SK-N-DZ (cell line): Measurements from ENCODE around the gene ACSL1. TPM values are rescaled to one million over a fixed set of nuclear protein-coding genes. Genes with fewer than 3 reads are reported as not detected.

Source experiments
- DNase-seq: peaks from one replicate; pipeline ENCODE4 v3.0.0-alpha.2; 2015; ENCODE audit warnings: low spot score
- polyA plus RNA-seq, 2 experiments: library from polyadenylated mRNA; depleted of rRNA; stranded (reverse); fragments of >200 nt; gene quantifications; 2 replicates each; pipeline ENCODE4 v1.2.3, GENCODE V29; 2014

ACSL1 gene
- 20.3 and 47.6 TPM in 2 replicates for polyA plus RNA-seq (2014; cell fraction: cytosol; rRNA removed)
- 14.4 and 17.7 TPM in 2 replicates for polyA plus RNA-seq (2014; cell fraction: nucleus; rRNA removed)

GRCh38 chr4:184825896-184826690, at the start of gene ACSL1:
TSS of gene ACSL1 (minus strand) at chr4:184825968. CDS start at chr4:184803514, 22,454 bp downstream.
- DNase-seq, result peak; percentile 64

DNA sequence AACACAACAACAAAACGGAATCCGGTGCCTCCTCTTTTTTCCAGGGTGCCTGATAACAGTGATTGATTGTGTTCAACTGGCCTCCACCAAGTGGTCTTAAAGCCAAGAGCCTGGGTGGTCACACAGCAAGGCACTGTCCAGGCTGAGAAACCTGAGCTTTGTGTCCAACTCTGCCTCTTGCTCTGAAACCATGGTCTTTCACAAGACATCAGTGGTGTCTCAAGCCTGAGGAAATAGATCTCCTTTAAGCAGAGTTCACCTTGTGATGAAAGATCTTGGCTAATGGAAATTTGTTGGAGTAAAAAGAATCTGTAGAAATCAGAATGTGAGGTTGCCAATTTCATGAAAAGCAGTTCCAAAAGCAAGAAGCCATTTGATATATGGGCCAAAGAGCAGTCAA, 47.3 kb upstream of the ACSL1 start:
- DNase-seq, result no peak

- DNase-seq, result no peak
Measured at GRCh38 chr4:184870718-184871117, 45.0 kb upstream of the ACSL1 start.

GRCh38 chr4:184868623-184869022, 42.9 kb upstream of the ACSL1 start:
- no peak for DNase-seq

GRCh38 chr4:184863916-184864315, 38.1 kb upstream of the ACSL1 start:
- no peak for DNase-seq

GRCh38 chr4:184861047-184861446, 35.3 kb upstream of the ACSL1 start:
- no peak for DNase-seq

DNA sequence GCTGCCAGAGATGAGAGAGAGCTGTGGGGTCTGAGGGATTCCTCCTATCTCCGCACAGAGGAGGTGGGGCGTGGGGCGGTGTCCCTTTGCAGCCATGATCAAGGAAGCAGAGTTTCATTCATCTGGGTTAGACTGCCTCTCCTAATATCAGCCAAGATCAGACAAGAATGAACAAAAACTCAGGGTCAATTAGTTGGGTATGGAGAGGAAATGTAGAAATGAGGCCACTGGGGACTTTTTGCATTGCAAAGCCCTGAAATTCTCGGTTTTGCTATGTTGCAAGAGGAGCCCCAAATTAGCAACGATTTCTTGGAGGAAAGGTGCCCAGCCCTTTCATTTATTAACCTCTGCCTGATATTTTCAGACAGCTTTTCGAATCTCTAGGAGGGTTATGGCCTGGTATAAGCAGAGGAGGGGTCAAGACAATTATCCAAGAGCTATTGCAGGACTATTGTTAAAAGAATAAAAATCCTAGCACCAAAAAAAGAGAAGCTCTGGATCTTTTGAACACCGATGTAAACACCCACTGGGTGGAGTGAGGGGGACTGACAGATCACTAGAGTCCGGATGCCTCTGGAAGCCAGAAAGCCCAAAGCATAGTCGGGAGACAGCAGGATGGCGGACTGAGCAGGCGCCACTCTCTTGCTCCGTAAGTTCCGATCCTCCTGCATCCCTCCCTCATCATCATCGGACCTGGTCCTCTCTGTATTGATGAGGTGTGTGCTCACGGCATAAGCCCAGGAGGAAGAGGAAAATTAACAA, 34.4 kb upstream of the ACSL1 start:
- DNase-seq, result no peak

GRCh38 chr4:184857441-184858121, 31.8 kb upstream of the ACSL1 start:
- no peak for DNase-seq

- no peak for DNase-seq
Measured at GRCh38 chr4:184856277-184856609, 30.5 kb upstream of the ACSL1 start.

- peak; percentile 25 for DNase-seq
Measured at GRCh38 chr4:184854673-184855072, 28.9 kb upstream of the ACSL1 start.

GRCh38 chr4:184853436-184853835, 27.7 kb upstream of the ACSL1 start:
- no peak for DNase-seq

DNA sequence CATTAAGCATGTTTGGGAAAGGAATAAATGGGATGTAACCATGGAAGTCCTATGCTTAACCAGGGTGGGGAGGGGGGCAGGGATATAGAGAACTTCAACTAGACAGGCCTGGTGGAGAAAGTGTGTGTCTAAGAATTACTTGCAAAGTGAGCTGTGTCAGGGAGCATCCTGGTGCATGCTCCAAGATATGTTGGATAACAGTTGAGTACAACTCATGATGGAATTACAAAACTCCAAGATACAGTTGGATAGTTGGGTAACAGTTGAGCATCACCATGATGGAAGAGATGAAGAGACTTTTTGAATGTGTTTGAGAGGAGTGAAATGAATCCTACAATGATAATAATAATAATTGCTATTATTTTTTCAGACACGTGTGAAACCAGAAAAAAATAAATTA, 26.1 kb upstream of the ACSL1 start:
- DNase-seq, result no peak

DNA sequence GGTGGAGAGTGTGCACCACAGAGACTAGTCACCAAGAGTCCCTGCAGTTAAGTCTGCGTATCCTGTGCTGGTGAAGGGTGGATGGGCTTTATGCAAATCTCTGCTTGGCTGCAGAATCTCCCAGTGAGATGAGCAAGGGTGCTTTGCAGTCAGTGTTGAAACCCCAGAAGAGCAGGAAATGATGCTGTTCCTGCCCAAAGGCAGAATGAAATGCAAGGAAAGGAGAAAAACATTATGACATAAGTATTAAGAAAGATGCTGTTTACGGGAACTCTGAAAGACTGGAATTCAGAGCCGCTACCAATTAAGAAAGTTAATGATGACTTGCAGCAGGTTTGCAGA, 25.4 kb upstream of the ACSL1 start:
- DNase-seq, result no peak

DNA sequence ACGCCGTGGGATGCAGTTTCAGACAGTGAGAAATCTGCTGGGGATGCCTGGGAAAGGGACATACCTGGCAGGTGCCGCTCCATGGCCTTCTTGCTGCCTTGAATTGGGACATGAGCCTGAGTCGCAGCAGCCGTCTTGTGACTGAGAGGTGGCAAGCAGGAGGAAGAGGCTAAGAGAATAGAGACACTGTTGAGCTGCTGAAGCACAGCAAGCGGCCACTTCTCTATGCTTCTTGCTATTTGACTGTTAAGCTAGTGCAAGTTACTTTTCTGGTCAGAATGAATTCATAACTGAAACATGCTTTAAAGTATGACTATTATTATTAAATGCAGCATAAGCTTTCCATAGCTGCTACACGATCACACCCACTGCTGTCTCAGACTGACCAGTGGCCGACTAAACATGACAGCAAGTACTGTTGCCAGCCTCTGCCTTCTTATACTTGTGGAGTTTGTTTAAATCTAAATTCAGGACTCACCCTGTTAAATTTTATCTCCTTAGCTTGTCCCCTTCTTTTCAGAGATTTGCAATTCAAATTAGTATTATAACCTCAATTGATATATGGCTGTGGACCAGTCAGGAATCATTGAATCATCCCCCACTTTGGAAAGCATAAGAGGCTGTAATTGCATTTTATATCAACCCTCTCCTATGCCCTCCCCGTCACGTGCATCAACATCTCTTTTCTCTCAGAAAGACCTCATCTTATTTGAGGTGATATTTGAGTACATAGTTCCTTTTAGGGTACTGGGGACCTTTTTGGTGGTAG, 24.8 kb upstream of the ACSL1 start:
- DNase-seq, result no peak

DNA sequence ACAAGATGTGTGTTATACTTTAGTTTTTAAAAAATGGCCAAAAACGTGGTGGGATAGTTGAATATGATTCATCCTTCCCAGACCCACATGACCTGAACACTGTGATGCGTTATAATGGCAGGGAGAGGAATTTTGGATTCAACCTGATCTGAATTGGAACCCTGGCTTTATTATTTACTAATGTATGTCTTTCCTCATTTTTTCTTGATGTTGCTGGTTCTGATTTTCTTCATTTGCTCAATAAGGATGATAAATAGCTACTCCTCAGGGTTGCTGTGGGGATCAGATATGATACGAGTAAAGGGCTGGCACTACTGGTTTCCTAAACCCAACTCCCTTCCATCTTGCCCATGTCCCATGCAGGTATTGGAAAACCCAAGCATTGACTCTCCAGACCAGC, 24.2 kb upstream of the ACSL1 start:
- no peak for DNase-seq

DNA sequence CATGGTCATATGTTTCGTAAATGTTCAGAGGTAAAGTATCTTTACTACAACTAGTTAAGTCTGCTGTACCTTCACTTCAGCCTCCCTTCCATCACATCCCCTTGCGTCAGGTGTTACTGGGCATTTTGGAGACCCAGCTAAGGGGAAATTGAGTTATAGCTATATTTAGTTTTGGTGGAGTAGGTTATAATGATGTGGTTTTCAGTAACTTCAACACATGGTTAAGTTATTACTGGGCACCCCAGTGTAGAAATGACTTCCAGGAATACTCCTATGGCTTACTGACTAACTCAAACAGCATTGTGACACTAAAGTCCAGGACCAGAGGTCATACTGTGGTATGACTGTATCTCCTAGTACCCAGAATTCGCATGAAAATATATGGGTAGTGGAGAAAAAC, 23.4 kb upstream of the ACSL1 start:
- DNase-seq, result no peak

DNA sequence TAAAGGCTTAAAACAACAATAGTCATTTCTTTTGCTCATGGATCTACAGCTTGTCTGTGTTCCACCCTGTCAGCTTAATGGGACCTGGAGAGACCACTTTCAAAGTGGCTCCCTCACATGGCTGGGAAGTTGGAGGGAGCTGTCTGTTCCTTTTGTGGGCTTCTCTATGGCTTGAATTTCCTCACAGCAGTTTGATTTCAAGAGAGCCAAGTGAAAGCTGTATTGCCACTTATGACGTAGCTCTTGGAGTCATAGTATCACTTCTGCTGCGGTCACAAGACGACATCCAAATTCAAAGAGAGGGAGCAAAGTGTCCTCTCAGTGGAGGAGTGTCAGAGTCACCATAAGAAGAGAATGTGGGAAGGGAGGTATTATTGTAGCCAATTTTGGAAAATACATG, 22.7 kb upstream of the ACSL1 start:
- no peak for DNase-seq

DNA sequence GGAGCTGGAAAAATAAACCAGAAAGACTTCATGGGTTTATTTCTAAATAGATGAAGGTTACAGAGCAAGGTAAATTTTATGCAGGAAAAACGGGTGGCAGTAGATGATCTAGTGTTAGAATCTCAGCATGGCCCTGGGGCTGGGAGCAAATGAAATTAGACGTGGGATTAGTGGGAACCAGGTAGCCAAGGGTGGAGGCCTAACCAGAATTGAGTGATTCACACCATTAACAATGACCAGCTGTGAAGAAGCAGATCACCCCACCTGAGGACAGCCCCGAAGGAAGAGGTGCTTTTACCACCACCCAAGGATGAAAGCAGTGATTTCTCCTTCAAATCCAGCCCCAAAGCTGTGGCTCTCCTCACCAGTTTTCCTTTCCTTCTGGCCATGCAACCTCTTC, 20.8 kb upstream of the ACSL1 start:
- no peak for DNase-seq

GRCh38 chr4:184845367-184846021, 19.7 kb upstream of the ACSL1 start:
- DNase-seq, result no peak

DNA sequence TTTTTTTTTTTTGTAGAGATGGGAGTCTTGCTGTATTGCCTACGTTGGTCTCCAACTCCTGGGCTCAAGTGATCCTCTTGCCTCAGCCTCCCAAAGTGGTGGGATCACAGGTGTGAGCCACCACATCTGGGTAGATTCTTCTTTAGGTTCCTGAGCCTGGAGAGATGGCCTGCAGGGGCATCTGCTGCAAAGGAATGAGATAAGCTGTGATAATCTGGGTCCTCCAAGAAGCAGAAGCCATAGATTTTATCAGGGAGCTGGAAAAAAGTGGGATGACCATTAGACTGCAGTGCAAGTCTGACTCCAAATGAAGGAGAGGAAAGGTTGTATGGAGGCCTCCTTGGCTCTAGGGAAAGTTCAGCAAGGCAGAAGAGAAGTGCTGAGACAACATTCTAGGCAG, 19.0 kb upstream of the ACSL1 start:
- no peak for DNase-seq

DNA sequence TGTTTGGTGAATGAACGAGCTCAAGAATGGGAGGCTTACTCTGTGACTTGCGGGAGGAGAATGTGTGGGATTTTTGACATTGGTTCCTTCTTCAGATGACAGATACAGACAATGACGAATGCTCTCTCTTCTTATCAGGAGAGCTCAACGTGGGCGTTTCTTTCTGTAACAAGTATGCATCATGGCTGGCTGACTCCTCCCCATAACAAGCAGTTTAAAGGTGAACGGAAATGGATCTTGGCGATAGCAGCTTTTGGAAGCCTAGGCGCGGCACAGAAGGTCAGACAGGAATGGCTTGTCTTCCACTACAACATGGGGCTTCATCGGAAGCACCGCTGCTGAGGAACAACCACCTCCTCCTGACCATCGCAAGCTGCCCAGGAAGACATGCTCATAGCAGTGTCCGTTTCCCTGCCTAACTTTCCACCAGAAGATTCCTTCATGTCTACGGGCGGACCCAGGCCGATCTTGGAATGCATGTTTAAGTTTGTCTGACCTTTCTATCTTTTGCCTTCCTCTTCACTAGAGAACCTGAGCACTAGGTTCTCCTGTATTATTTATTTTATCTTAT, 18.3 kb upstream of the ACSL1 start:
- no peak for DNase-seq
